Retinal pigment epithelial cell (primary cell): ENCODE results near the gene ARRDC2.

ENCODE experiments used
- DNase-seq: peaks from one replicate; pipeline ENCODE4 v3.0.0-alpha.2; 2010; ENCODE audit warnings: low read depth
- H3K4me3 ChIP-seq: 2 replicates; pipeline ENCODE4 v1.5.1; 2011; ENCODE audit warnings: mild to moderate bottlenecking, low read length, control low read depth, moderate library complexity
- CTCF ChIP-seq: conservative IDR thresholded peaks from 2 replicates; pipeline ENCODE4 v1.5.1; 2011; ENCODE audit warnings: low read depth, low read length, control low read depth, inconsistent platforms

ARRDC2 gene

GRCh38 chr19:17967257-17968051 is 40.5 kb upstream of the ARRDC2 start:
- peak overlapping the region; percentile 37 for H3K4me3 ChIP-seq
- TF ChIP-seq CTCF = no peak
- no peak for DNase-seq

GRCh38 chr19:17968362-17968761 is 39.6 kb upstream of the ARRDC2 start:
- no peak overlapping the region for H3K4me3 ChIP-seq
- TF ChIP-seq CTCF = no peak
- no peak for DNase-seq

- no peak for DNase-seq
- TF ChIP-seq CTCF = no peak
Measured at GRCh38 chr19:17969096-17969792, 38.7 kb upstream of the ARRDC2 start.

GRCh38 chr19:17972230-17972629 is 35.7 kb upstream of the ARRDC2 start:
- DNase-seq = no peak
- no peak overlapping the region for H3K4me3 ChIP-seq
- TF ChIP-seq CTCF = no peak

More at GRCh38 chr19:17969096-17969792, 38.7 kb upstream of the ARRDC2 start:
- no peak overlapping the region for H3K4me3 ChIP-seq

GRCh38 chr19:17973759-17974158 is 34.2 kb upstream of the ARRDC2 start:
- H3K4me3 ChIP-seq = no peak overlapping the region
- no peak for TF ChIP-seq CTCF
- no peak for DNase-seq

GRCh38 chr19:17974551-17974950 is 33.4 kb upstream of the ARRDC2 start:
- no peak for DNase-seq
- no peak for TF ChIP-seq CTCF

GRCh38 chr19:17975032-17975431 is 32.9 kb upstream of the ARRDC2 start:
- no peak for DNase-seq
- TF ChIP-seq CTCF = no peak
- no peak overlapping the region for H3K4me3 ChIP-seq

More at GRCh38 chr19:17974551-17974950, 33.4 kb upstream of the ARRDC2 start:
- no peak overlapping the region for H3K4me3 ChIP-seq
